ENCODE data around the gene ESYT2. TPM values are rescaled to one million over a fixed set of nuclear protein-coding genes. Genes with fewer than 3 reads are reported as not detected.
A peak's percentile ranks its signal among the peaks of the same experiment; 100 is the strongest.

The ESYT2 gene
- total RNA-seq, 1 experiment from 2014 or later, result 162 TPM

GRCh38 chr7:158805414-158805813 lies 23.9 kb downstream of the ESYT2 start:
- no TSS peak for BruUV-seq (replicated peaks)
- H3K4me2 ChIP-seq, result 0 out of 2 replicates have a peak overlapping the region, but pooled peaks have one; percentile 2
- peaks cover 81% of the 10 kb centered on the region for H3K79me2 ChIP-seq (ENCODE audit: low read depth)
- peak overlapping the region; percentile 97 for H3K27ac ChIP-seq
- H3K36me3 ChIP-seq (ENCODE audit: low read depth), result peaks cover 36% of the 10 kb centered on the region
- intact Hi-C loops (cut with micrococcal nuclease; ENCODE audit: unreplicated experiment), result no loop called here
- peaks cover 49% of the 10 kb centered on the region for H3F3A ChIP-seq (ENCODE audit: insufficient read depth, low read depth)
- peaks cover 56% of the 10 kb centered on the region for H3K4me1 ChIP-seq (replicated peaks; ENCODE audit: insufficient read depth)
- H3K4me3 ChIP-seq, result no peak overlapping the region
- H3K27me3 ChIP-seq (ENCODE audit: insufficient read depth, low read depth), result no peaks in the 10 kb centered on the region
- no peaks in the 10 kb centered on the region for H3K9me3 ChIP-seq (ENCODE audit: insufficient read depth, low read depth)
- peak in 1 of 2 experiments; percentile 15 for DNase-seq
- TF ChIP-seq EZH2 (IDR thresholded peaks at IDR 0.05; ENCODE audit: low read depth), result no peak
- TF ChIP-seq, protein P1, sequence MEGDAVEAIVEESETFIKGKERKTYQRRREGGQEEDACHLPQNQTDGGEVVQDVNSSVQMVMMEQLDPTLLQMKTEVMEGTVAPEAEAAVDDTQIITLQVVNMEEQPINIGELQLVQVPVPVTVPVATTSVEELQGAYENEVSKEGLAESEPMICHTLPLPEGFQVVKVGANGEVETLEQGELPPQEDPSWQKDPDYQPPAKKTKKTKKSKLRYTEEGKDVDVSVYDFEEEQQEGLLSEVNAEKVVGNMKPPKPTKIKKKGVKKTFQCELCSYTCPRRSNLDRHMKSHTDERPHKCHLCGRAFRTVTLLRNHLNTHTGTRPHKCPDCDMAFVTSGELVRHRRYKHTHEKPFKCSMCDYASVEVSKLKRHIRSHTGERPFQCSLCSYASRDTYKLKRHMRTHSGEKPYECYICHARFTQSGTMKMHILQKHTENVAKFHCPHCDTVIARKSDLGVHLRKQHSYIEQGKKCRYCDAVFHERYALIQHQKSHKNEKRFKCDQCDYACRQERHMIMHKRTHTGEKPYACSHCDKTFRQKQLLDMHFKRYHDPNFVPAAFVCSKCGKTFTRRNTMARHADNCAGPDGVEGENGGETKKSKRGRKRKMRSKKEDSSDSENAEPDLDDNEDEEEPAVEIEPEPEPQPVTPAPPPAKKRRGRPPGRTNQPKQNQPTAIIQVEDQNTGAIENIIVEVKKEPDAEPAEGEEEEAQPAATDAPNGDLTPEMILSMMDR (conservative IDR thresholded peaks at IDR 0.05), result no peak
- H4K20me1 ChIP-seq (ENCODE audit: insufficient read depth), result no peaks in the 10 kb centered on the region
- ChIA-PET POLR2A (ENCODE audit: unreplicated experiment) (no interaction called here), CTCF (no interaction called here)
- H3K9me2 ChIP-seq (ENCODE audit: insufficient read depth), result no peaks in the 10 kb centered on the region
- no peak overlapping the region for H2AFZ ChIP-seq

DNA sequence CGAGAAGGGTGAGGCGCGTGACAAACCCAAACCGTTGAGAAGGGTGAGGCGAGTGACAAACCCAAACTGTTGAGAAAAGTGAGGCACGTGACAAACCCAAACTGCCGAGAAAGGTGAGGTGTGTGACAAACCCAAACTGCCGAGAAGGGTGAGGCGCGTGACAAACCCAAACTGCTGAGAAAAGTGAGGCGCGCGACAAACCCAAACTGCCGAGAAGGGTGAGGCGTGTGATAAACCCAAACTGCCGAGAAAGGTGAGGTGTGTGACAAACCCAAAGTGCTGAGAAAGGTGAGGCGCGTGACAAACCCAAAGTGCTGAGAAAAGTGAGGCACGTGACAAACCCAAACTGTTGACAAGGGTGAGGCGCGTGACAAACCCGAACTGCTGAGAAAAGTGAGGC lies 25.0 kb downstream of the ESYT2 start:
- Histone ChIP-seq H3F3A (ENCODE audit: insufficient read depth, low read depth) (peaks cover 49% of the 10 kb centered on the region), H3K79me2 (ENCODE audit: low read depth) (peaks cover 81% of the 10 kb centered on the region), H3K36me3 (ENCODE audit: low read depth) (peaks cover 28% of the 10 kb centered on the region), H3K4me1 (replicated peaks; ENCODE audit: insufficient read depth) (peaks cover 59% of the 10 kb centered on the region), H3K9me2 (ENCODE audit: insufficient read depth) (no peaks in the 10 kb centered on the region), H3K27me3 (ENCODE audit: insufficient read depth, low read depth) (no peaks in the 10 kb centered on the region), H4K20me1 (ENCODE audit: insufficient read depth) (no peaks in the 10 kb centered on the region), H3K9me3 (ENCODE audit: insufficient read depth, low read depth) (no peaks in the 10 kb centered on the region), H3K4me3 (no peak overlapping the region), H3K4me2 (no peak overlapping the region), H3K27ac (peak overlapping the region; percentile 97), H2AFZ (no peak overlapping the region)
- ChIA-PET POLR2A (ENCODE audit: unreplicated experiment) (no interaction called here), CTCF (no interaction called here)
- intact Hi-C loops (cut with micrococcal nuclease; ENCODE audit: unreplicated experiment), result no loop called here
- no TSS peak for BruUV-seq (replicated peaks)
- no peak for DNase-seq
- no peak for TF ChIP-seq EZH2 (IDR thresholded peaks at IDR 0.05; ENCODE audit: low read depth)
- TF ChIP-seq, protein P1 (conservative IDR thresholded peaks at IDR 0.05), result no peak

DNA sequence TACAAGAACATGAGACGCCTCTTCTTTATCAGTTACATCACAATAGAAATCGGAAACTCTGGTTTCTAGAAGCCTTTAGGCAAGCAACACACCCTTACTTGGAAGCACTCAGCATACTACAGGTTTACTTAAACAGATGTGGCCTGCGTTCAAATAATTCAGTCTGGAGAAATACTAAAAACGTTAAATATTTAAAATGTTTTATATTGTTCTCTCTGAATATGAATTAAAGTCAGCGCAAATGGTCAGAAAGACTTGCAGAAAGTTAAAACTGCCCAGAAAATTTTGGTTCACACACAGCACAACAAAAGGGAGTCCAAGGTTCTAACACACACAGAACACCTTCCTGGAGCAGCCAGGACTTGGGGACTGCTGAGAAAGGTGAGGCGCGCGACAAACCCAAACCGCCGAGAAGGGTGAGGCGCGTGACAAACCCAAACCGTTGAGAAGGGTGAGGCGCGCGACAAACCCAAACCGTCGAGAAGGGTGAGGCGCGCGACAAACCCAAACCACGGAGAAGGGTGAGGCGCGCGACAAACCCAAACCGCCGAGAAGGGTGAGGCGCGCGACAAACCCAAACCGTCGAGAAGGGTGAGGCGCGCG lies 25.8 kb downstream of the ESYT2 start:
- peak overlapping the region; percentile 97 for H3K27ac ChIP-seq
- H3K27me3 ChIP-seq (ENCODE audit: insufficient read depth, low read depth), result no peaks in the 10 kb centered on the region
- ChIA-PET POLR2A (ENCODE audit: unreplicated experiment) (no interaction called here), CTCF (no interaction called here)
- BruUV-seq (replicated peaks), result TSS peak; percentile 91
- H3K9me3 ChIP-seq (ENCODE audit: insufficient read depth, low read depth), result no peaks in the 10 kb centered on the region
- peak in 1 of 2 experiments; percentile 94 for DNase-seq
- peaks cover 49% of the 10 kb centered on the region for H3F3A ChIP-seq (ENCODE audit: insufficient read depth, low read depth)
- peak overlapping the region; percentile 63 for H2AFZ ChIP-seq
- H3K4me1 ChIP-seq (replicated peaks; ENCODE audit: insufficient read depth), result peaks cover 59% of the 10 kb centered on the region
- intact Hi-C loops (cut with micrococcal nuclease; ENCODE audit: unreplicated experiment), result loop anchor here (1.0 kb wide), 2 partner anchors 15 to 20 kb away; no protein-coding TSS in a partner anchor
- H3K4me3 ChIP-seq, result peak overlapping the region; percentile 35
- peaks cover 27% of the 10 kb centered on the region for H3K36me3 ChIP-seq (ENCODE audit: low read depth)
- H3K79me2 ChIP-seq (ENCODE audit: low read depth), result peaks cover 81% of the 10 kb centered on the region
- TF ChIP-seq EZH2 (IDR thresholded peaks at IDR 0.05; ENCODE audit: low read depth), result no peak
- TF ChIP-seq, protein P1 (conservative IDR thresholded peaks at IDR 0.05), result no peak
- H4K20me1 ChIP-seq (ENCODE audit: insufficient read depth), result no peaks in the 10 kb centered on the region
- no peaks in the 10 kb centered on the region for H3K9me2 ChIP-seq (ENCODE audit: insufficient read depth)
- peak overlapping the region; percentile 82 for H3K4me2 ChIP-seq
